Lower leg skin (tissue), 4 donors: Measurements from ENCODE around the gene EPRS1. TPM values are rescaled to one million over a fixed set of nuclear protein-coding genes. Genes with fewer than 3 reads are reported as not detected.

Experiments
- total RNA-seq, 4 donors: library from RNA; depleted of rRNA; stranded (reverse); fragments of >200 nt; gene quantifications; one replicate each; pipeline ENCODE4 v1.1.0, GENCODE V29; 2016

Gene EPRS1
- total RNA-seq, 4 donors from 2014 or later = 30.6 to 43.2 (median 40.9) TPM

Other genes with a start within 250 kb of the EPRS1 start
- gene SLC30A10, start 117.9 kb downstream of the EPRS1 start, total RNA-seq = under 1 TPM; 0.15 to 0.59 (median 0.44) TPM
- gene BPNT1, start 43.3 kb upstream of the EPRS1 start, total RNA-seq = 10 to 100 TPM; 14.4 to 26.0 (median 19.3) TPM
- gene IARS2, start 47.6 kb upstream of the EPRS1 start, total RNA-seq = 10 to 100 TPM; 62.3 to 87.6 (median 79.2) TPM
- gene RAB3GAP2, start 225.9 kb upstream of the EPRS1 start, total RNA-seq = 10 to 100 TPM; 14.7 to 24.2 (median 19.9) TPM